ENCODE results near the gene ATRNL1.

The ATRNL1 gene

GRCh38 chr10:115854740-115855435 is 761.7 kb downstream of the ATRNL1 start:
- TF ChIP-seq CTCF (IDR thresholded peaks at IDR 0.05; ENCODE audit: insufficient read depth, low read length, missing control alignments): no peak
- H3K4me3 ChIP-seq (ENCODE audit: low read depth, low read length): no peak overlapping the region
- DNase-seq (ENCODE audit: low read depth, low spot score): no peak
- ChIA-PET POLR2A (no interaction called here), CTCF (interaction anchor here (1.8 kb wide), 1 partner anchor 12 kb away, joined by 5 read pairs; no protein-coding TSS in a partner anchor)

GRCh38 chr10:115856580-115856979 is 763.4 kb downstream of the ATRNL1 start:
- no peak overlapping the region for H3K4me3 ChIP-seq (ENCODE audit: low read depth, low read length)
- DNase-seq (ENCODE audit: low read depth, low spot score): no peak
- no peak for TF ChIP-seq CTCF (IDR thresholded peaks at IDR 0.05; ENCODE audit: insufficient read depth, low read length, missing control alignments)
- POLR2A ChIA-PET: interaction anchor here (0.7 kb wide), 1 partner anchor 970 kb away, joined by 3 read pairs; no protein-coding TSS in a partner anchor
- CTCF ChIA-PET: no interaction called here

- POLR2A ChIA-PET: no interaction called here
- TF ChIP-seq CTCF (IDR thresholded peaks at IDR 0.05; ENCODE audit: insufficient read depth, low read length, missing control alignments): no peak
- no peak for DNase-seq (ENCODE audit: low read depth, low spot score)
- H3K4me3 ChIP-seq (ENCODE audit: low read depth, low read length): no peak overlapping the region
- CTCF ChIA-PET: no interaction called here
Observed at GRCh38 chr10:115857856-115858255, 764.7 kb downstream of the ATRNL1 start.

- ChIA-PET CTCF (interaction anchor here (0.9 kb wide), 1 partner anchor 8 kb away, joined by 3 read pairs; no protein-coding TSS in a partner anchor), POLR2A (no interaction called here)
- no peak for DNase-seq (ENCODE audit: low read depth, low spot score)
- H3K4me3 ChIP-seq (ENCODE audit: low read depth, low read length): no peak overlapping the region
- no peak for TF ChIP-seq CTCF (IDR thresholded peaks at IDR 0.05; ENCODE audit: insufficient read depth, low read length, missing control alignments)
Observed at GRCh38 chr10:115860182-115861107, 767.3 kb downstream of the ATRNL1 start.

GRCh38 chr10:115861455-115861854 is 768.3 kb downstream of the ATRNL1 start:
- TF ChIP-seq CTCF (IDR thresholded peaks at IDR 0.05; ENCODE audit: insufficient read depth, low read length, missing control alignments): no peak
- POLR2A ChIA-PET: no interaction called here
- H3K4me3 ChIP-seq (ENCODE audit: low read depth, low read length): no peak overlapping the region
- no peak for DNase-seq (ENCODE audit: low read depth, low spot score)
- CTCF ChIA-PET: no interaction called here

GRCh38 chr10:115861864-115862263 is 768.7 kb downstream of the ATRNL1 start:
- no peak for TF ChIP-seq CTCF (IDR thresholded peaks at IDR 0.05; ENCODE audit: insufficient read depth, low read length, missing control alignments)
- no peak overlapping the region for H3K4me3 ChIP-seq (ENCODE audit: low read depth, low read length)
- DNase-seq (ENCODE audit: low read depth, low spot score): no peak
- POLR2A ChIA-PET: no interaction called here
- CTCF ChIA-PET: no interaction called here
